GM18867 (cell line): ENCODE measurements around the gene CNNM1.

Experiments used
- ATAC-seq: cut with Tn5 transposase; IDR thresholded peaks from one replicate; pipeline ENCODE4 v1.9.1; 2021; ENCODE audit warnings: mild to moderate bottlenecking, moderate library complexity; ENCODE audit not compliant: unreplicated experiment

CNNM1 gene

GRCh38 chr10:99370993-99371392 is 41.8 kb downstream of the CNNM1 start:
- peak; percentile 97 for ATAC-seq

- ATAC-seq, result no peak
These were observed 43.6 kb downstream of the CNNM1 start for GRCh38 chr10:99372546-99373271.

- ATAC-seq, result no peak
These were observed 45.4 kb downstream of the CNNM1 start for GRCh38 chr10:99374526-99374925.

DNA sequence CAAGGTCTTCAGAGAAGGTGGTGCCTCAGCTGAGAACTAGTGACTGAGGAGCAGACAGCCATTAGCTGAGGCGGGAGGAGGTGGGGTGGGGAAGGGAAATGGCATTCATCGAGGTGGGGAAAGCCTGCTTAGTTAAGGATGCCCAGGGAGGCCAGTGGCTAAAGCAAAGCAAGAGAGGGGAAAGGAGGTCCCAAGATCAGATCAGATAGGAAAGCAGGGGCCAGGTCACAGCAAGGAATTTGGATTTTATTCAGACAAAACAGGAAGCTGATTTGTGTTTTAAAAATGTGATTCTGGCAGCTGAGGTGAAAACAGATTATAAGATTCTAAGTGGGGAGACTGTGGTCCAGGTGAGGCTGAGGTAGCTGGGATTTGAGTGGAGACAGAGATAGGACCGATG is 45.8 kb downstream of the CNNM1 start:
- ATAC-seq, result no peak

DNA sequence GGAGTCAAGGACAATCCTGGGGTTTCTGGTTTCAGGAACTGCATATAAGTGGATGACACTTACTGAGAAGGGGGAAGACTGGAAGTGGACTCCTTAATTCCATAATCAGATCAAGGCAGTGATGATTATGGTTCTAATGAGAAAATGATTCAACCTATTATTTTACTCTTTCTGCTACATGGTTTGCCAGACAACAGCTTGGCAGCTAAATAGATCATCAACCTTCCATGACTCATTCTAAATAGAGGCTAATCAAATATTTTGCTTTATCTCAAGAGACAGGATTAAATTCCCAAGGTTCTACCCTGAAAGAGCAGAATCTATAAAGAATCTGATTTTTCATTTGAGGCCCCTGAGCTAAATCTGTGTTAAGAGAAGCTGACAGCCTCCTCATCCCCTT is 46.3 kb downstream of the CNNM1 start:
- no peak for ATAC-seq

GRCh38 chr10:99382176-99382575 is 53.0 kb downstream of the CNNM1 start:
- no peak for ATAC-seq

DNA sequence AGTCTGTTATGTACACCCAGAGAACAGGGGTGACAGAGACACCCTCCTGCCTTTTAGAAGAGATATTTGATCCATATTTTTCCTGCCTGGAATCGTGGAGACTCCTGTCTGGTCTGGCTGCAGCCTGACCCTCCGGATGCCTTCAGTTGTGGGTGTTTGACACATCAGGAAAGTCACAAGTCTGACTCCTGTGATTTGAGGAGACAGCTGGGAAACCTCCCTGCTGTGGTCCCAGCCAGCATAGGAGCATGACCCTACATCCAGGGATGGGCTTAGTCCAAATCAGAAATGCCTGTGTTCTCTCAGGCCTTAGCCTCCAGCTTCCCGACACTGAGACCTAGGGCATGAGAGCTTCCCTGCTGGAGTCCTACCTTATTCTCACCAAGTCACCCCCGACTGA is 57.9 kb downstream of the CNNM1 start:
- ATAC-seq, result no peak

- ATAC-seq, result no peak
These were observed 58.4 kb downstream of the CNNM1 start for GRCh38 chr10:99387541-99387940.

DNA sequence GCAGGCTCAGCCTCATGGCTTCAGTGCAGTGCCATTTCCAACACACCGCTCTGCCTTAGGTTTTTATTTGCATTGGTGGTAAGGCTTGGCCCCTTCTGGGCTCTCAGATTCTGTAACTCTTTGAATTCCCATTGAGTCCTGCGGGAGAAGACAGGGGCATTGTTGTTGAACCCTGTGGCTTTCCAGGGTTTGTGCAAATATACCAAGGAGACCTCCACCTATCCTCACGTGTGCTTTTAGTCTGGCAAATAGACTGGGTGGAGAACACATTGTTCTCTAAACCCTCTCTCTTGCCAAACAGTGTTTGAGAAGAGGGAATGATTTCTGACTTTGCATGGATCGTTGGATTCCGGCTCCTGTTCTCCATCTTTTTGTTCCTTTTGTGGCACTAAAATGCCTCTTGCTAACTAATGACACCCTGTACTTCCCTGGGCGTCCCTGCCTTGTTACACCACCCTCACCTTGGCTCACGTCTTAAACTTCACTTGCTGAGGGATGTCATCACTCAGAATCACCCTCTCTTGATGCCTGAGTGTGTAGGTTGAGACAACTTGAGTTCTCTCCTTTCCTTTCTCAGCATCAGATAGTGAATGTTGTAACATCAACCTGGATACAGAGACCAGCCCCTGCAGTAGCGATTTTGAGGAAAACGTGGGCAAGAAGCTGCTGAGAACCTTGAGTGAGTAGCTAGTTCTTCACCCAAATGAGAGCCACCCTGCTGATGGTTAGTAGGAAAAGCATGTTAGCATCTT is 60.7 kb downstream of the CNNM1 start:
- ATAC-seq, result no peak

DNA sequence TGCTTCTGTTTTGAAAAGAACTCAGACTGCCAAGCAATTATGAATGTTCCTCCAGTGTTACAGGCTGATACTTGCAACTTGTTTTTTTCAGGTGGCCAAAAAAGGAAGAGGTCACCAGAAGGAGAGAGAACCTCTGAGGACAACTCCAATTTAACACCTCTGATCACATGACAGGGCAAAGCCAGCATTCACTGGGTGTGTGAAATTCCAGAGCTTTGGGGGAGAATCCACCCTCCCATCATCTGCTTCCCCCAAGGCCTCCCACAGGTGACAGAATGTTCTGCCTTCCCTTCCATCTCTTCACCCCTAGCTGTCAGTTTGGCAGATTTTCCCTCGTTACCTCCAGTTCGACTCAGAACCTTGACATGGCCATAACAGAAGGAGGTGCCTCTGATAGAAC is 62.2 kb downstream of the CNNM1 start:
- no peak for ATAC-seq

- no peak for ATAC-seq
These were observed 63.9 kb downstream of the CNNM1 start for GRCh38 chr10:99393036-99393435.

DNA sequence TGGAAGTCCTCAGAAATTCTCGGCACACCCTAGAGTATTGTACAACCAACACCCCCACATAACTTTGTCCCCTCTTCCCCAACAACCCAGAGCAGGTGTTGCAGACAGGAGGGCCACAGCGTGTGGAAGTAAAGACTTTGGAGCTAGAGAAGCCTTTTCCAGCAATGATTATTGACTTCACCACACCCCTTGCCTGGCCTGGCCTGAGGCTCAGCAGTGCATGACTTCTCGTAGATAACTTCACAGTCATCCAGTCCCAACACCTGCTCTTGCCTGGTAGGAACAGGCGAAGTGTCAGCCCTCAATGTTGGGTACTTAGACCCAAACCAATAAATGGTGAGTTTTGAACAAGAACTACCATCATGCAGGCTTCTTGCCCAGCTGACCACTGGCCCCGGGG is 64.5 kb downstream of the CNNM1 start:
- ATAC-seq, result no peak

- ATAC-seq, result no peak
These were observed 65.1 kb downstream of the CNNM1 start for GRCh38 chr10:99394256-99394655.

DNA sequence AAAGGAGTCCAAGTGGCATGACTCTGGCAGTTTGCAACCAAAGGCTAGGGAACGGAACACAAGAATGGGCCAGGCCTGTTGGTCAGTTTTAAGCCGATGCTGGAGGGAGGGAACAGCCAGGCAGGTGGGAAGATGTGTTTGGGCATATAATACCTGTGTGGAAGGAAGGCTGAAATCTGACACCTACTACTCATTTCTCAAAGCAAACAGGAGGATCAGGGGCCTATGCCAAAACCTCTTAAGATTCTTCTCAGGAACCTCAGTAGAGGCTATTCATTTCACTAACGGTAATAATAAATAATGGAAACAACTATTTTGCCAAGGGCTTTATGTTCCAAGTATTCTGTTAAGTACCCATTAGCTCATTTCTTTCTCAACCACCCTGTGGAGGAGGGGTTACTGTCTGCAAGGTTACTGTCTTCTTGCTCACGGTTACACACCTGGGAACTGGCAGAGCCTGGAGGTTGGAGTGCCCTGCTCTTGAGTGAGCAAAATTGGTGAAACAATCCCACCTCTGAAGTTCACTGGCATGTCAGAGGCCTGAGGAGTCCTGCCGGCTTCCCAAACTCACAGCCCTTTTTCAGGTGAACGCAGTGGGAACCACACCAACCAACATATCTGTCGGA is 65.7 kb downstream of the CNNM1 start:
- no peak for ATAC-seq

DNA sequence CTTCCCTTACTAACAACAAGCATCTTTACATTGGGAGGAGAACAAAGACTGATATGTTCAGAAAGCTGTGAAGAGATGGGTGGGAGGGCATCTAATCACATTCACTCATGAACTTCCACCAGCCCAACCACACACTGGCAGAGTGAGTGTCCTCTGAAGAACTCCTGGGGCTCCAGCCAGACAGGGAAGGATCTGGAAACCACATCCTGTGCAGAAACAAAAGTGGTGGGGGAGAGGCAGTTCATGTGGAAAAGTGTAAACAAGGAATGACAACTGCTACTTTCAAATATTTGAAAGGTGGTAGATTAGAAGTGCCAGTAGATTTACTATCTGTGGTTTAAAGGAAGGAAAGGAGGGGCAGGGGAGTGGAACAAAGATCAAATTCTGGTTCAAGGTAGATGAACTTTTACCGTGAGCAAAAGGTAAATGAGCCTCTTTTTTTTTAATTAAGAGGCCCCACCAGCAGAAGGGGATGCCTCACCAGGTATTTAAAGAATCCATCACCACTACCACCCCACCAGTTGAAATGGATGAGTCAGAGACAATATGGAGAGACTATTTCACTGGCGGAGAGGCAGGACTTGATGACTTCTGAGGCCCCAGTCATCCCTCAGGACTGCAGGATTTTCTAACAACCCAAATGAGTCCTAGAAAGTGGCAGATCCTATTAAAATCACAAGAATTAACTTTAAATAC is 66.7 kb downstream of the CNNM1 start:
- ATAC-seq, result no peak

GRCh38 chr10:99396471-99396870 is 67.3 kb downstream of the CNNM1 start:
- no peak for ATAC-seq

- ATAC-seq, result no peak
These were observed 70.5 kb downstream of the CNNM1 start for GRCh38 chr10:99399664-99400063.

DNA sequence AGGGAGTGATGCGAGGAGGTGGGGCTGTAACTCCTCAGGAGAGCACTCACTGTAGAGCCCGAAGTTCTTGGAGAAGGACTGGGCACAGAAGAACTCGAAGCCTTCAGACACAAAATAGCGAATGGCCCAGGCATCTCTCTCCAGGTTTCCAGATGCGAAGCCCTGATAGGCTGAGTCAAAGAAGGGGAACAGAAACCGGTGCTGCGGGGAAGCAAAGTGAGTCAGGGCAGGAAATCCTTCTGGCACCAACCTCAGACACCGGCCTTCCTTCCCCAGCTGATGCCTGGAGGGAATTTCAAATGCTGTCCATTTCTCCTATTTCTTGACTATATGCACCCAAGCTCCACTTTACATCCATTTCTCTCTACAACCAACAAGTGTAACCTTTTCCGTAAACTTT is 74.5 kb downstream of the CNNM1 start:
- no peak for ATAC-seq

DNA sequence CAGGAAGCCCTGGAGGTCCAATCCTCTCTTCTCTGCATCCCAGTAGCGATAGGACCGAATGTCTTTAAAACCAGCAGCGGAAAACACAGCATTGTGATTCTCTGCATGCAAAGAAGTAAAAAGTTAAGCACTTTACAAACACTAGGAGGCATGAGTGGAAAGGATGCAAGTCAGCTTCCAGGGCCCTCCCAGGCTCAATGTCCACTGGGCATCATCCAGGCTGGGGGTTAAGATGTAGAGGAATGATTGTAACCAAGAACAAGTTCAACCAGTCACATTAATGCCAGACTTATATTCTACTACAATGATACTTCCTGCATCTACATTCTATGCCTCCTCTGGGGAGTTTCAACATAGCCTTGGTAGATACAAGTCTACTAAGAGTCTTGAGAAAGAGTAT is 77.0 kb downstream of the CNNM1 start:
- no peak for ATAC-seq

DNA sequence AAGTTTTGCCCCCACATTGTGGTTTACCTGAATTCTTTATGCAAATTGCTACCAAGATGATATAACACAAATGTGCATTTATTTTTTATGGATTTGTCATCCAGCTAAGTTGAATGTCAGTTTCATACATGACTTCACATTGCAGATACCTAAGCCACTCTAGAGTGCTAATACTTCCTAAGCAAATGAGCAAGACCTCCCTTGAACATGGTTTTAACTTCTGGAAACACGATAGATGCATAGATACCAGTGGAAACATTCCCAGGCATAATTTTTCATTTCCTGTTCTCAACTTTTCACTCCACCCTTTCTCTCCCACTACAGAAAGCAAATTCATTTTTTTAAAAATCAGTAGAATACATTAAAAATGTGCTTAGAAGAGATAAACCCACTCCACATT is 81.0 kb downstream of the CNNM1 start:
- no peak for ATAC-seq

DNA sequence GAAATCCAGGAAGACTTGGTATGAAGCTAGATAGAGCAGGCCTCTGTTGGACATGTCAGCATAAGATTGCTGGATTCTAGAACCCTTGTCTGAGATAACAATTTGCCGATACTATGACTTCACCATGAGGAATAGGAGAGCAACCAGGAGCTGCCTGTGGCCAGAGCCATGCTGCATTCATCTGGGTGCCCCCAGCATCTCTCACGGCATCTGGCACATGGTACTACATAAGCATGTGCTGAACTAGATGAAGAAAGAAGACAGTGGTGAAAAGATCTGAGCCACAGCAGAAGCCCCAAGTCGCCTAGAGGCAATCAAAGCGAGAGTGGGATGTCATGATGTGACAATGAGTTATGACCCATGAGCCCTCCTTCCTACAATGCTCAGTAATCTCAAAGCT is 81.7 kb downstream of the CNNM1 start:
- no peak for ATAC-seq

DNA sequence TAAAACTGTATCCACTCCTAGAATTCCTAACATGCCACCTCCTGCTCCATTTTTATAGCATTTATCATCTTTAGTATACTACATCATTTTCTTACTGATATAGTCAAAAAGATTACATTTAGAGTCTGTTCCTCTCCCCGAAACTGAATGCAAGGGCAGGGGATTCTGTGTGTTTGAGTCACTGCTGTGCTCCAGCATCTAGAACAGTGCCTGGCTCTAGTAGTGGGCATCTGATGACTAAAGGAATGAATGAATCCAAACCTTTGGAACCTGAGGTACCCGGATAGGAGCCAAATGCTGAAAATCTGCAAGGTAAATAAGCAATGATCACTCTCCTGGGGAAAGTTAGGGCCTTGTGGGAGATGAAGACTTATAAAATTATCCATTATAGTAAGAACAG is 82.4 kb downstream of the CNNM1 start:
- ATAC-seq, result no peak
